OCI-LY7 (cell line): ENCODE measurements around the gene RARA.

Source experiments
- CTCF ChIP-seq: fragments of 200-600 bp; sonication (generic); conservative IDR thresholded peaks from 2 replicates; pipeline ENCODE4 v1.5.1; 2014; ENCODE audit warnings: mild to moderate bottlenecking, antibody characterized with exemption, low read length, moderate library complexity, mixed read lengths
- EZH2phosphoT487 ChIP-seq: fragments of 200-600 bp; sonication (generic); IDR thresholded peaks from 2 replicates; pipeline ENCODE4 v1.6.1; 2018; ENCODE audit warnings: low read depth, borderline replicate concordance, mild to moderate bottlenecking, mixed run types, antibody characterized with exemption, low read length, moderate library complexity, mixed read lengths

- TF ChIP-seq CTCF (no peak), EZH2phosphoT487 (no peak)
Measured at GRCh38 chr17:40315678-40316570, 6.9 kb downstream of the RARA start.
